Activated T-cell treated with anti-CD3 and anti-CD28 coated beads, Interleukin-2, amount 50 U/mL, for 72 hours (primary cell): ENCODE results near the gene TJP1. TPM values are rescaled to one million over a fixed set of nuclear protein-coding genes. Genes with fewer than 3 reads are reported as not detected.

ENCODE experiments used
- ATAC-seq, 2 donors: fragments of 150-1000 bp; cut with Tn5 transposase; replicated peaks in 1 of 2; 2 replicates each; pipeline ENCODE4 v1.10.0; 2021; ENCODE audit warnings: moderate library complexity in 2 of 2, mild to moderate bottlenecking in 1 of 2
- DNase-seq, 2 donors: peaks; one replicate each; pipeline ENCODE4 v3.0.0; 2021 to 2022; ENCODE audit warnings: mixed read lengths in 1 of 2
- H3K27ac Mint-ChIP-seq: one replicate; pipeline ENCODE4 v1.8.0; 2022; ENCODE audit warnings: mild to moderate bottlenecking, moderate library complexity, mixed read lengths
- H3K27me3 Mint-ChIP-seq: one replicate; pipeline ENCODE4 v1.8.0; 2022; ENCODE audit warnings: low read depth, mixed read lengths
- H3K36me3 Mint-ChIP-seq, 2 donors: one replicate each; pipeline ENCODE4 v1.8.0; 2022; ENCODE audit warnings: mixed read lengths in 2 of 2, mild to moderate bottlenecking in 1 of 2; ENCODE audit not compliant: insufficient read depth in 2 of 2
- H3K4me1 Mint-ChIP-seq: one replicate; pipeline ENCODE4 v1.8.0; 2022; ENCODE audit warnings: low read depth, mixed read lengths
- H3K4me3 Mint-ChIP-seq, 2 donors: one replicate each; pipeline ENCODE4 v1.8.0; 2022; ENCODE audit warnings: mild to moderate bottlenecking in 2 of 2, mixed read lengths in 2 of 2, moderate library complexity in 2 of 2
- H3K9me3 Mint-ChIP-seq, 2 donors: one replicate each; pipeline ENCODE4 v1.8.0; 2022; ENCODE audit warnings: mixed read lengths in 2 of 2
- total RNA-seq, 2 donors: library from RNA; stranded (reverse); gene quantifications; one replicate each; pipeline ENCODE4 v1.2.3, GENCODE V29; 2022

Gene TJP1
- total RNA-seq, 2 donors from 2014 or later, result 0.16 to 0.24 TPM

- Mint-ChIP-seq H3K27me3 (peaks cover 12% of the 10 kb centered on the region), H3K4me3 (no peak overlapping the region)
- no peak for ATAC-seq
Measured at GRCh38 chr15:29695489-29696167, 126.6 kb downstream of the TJP1 start.

GRCh38 chr15:29693225-29693624 is 129.0 kb downstream of the TJP1 start:
- peaks cover 3% of the 10 kb centered on the region for H3K27me3 Mint-ChIP-seq
- H3K36me3 Mint-ChIP-seq, result peaks cover 0 to 1% of the 10 kb centered on the region in 2 donors
- no peak overlapping the region for H3K27ac Mint-ChIP-seq
- no peak for ATAC-seq
- H3K4me3 Mint-ChIP-seq, result no peak overlapping the region
- DNase-seq, result no peak
- peaks cover 0 to 7% of the 10 kb centered on the region in 2 donors for H3K9me3 Mint-ChIP-seq
- no peaks in the 10 kb centered on the region for H3K4me1 Mint-ChIP-seq

More at GRCh38 chr15:29695489-29696167, 126.6 kb downstream of the TJP1 start:
- DNase-seq, result no peak
- no peaks in the 10 kb centered on the region for H3K4me1 Mint-ChIP-seq
- no peak overlapping the region for H3K27ac Mint-ChIP-seq
- H3K36me3 Mint-ChIP-seq, result peaks cover 0 to 1% of the 10 kb centered on the region in 2 donors
- peaks cover 0 to 7% of the 10 kb centered on the region in 2 donors for H3K9me3 Mint-ChIP-seq

GRCh38 chr15:29692527-29692926 is 129.7 kb downstream of the TJP1 start:
- Mint-ChIP-seq H3K4me1 (no peaks in the 10 kb centered on the region), H3K4me3 (no peak overlapping the region), H3K27ac (no peak overlapping the region), H3K9me3 (peaks cover 0 to 7% of the 10 kb centered on the region in 2 donors), H3K27me3 (no peaks in the 10 kb centered on the region), H3K36me3 (peaks cover 0 to 1% of the 10 kb centered on the region in 2 donors)
- ATAC-seq (no peak), DNase-seq (no peak)

GRCh38 chr15:29690765-29691475 is 131.3 kb downstream of the TJP1 start:
- DNase-seq (no peak), ATAC-seq (no peak)
- H3K27ac Mint-ChIP-seq, result no peak overlapping the region
- peaks cover 0 to 1% of the 10 kb centered on the region in 2 donors for H3K36me3 Mint-ChIP-seq
- no peaks in the 10 kb centered on the region for H3K4me1 Mint-ChIP-seq
- H3K27me3 Mint-ChIP-seq, result no peaks in the 10 kb centered on the region
- H3K4me3 Mint-ChIP-seq, result no peak overlapping the region
- peaks cover 0 to 7% of the 10 kb centered on the region in 2 donors for H3K9me3 Mint-ChIP-seq

- Mint-ChIP-seq H3K27me3 (peaks cover 4% of the 10 kb centered on the region), H3K36me3 (peaks cover 0 to 1% of the 10 kb centered on the region in 2 donors), H3K4me3 (no peak overlapping the region), H3K4me1 (no peaks in the 10 kb centered on the region), H3K27ac (no peak overlapping the region), H3K9me3 (peaks cover 0 to 7% of the 10 kb centered on the region in 2 donors)
- DNase-seq (no peak), ATAC-seq (no peak)
Measured at GRCh38 chr15:29689287-29689986, 132.8 kb downstream of the TJP1 start.

- Mint-ChIP-seq H3K4me1 (no peaks in the 10 kb centered on the region), H3K27me3 (peaks cover 4% of the 10 kb centered on the region), H3K9me3 (peaks cover 0 to 7% of the 10 kb centered on the region in 2 donors), H3K4me3 (no peak overlapping the region), H3K27ac (no peak overlapping the region), H3K36me3 (peaks cover 0 to 1% of the 10 kb centered on the region in 2 donors)
- DNase-seq (no peak), ATAC-seq (no peak)
Measured at GRCh38 chr15:29688506-29689286, 133.6 kb downstream of the TJP1 start.

GRCh38 chr15:29687939-29688505 is 134.2 kb downstream of the TJP1 start:
- no peak for DNase-seq
- H3K27ac Mint-ChIP-seq, result no peak overlapping the region
- H3K4me3 Mint-ChIP-seq, result no peak overlapping the region
- H3K27me3 Mint-ChIP-seq, result peaks cover 4% of the 10 kb centered on the region
- H3K4me1 Mint-ChIP-seq, result no peaks in the 10 kb centered on the region
- H3K36me3 Mint-ChIP-seq, result peaks cover 0 to 1% of the 10 kb centered on the region in 2 donors
- ATAC-seq, result no peak
- peaks cover 0 to 3% of the 10 kb centered on the region in 2 donors for H3K9me3 Mint-ChIP-seq

- Mint-ChIP-seq H3K4me1 (no peaks in the 10 kb centered on the region), H3K4me3 (no peak overlapping the region), H3K9me3 (no peaks in the 10 kb centered on the region), H3K27me3 (peaks cover 4% of the 10 kb centered on the region), H3K36me3 (no peaks in the 10 kb centered on the region), H3K27ac (no peak overlapping the region)
- no peak for DNase-seq
- no peak for ATAC-seq
Measured at GRCh38 chr15:29687204-29687815, 135.0 kb downstream of the TJP1 start.

- H3K4me3 Mint-ChIP-seq, result no peak overlapping the region
- no peaks in the 10 kb centered on the region for H3K36me3 Mint-ChIP-seq
- ATAC-seq, result no peak
- H3K4me1 Mint-ChIP-seq, result no peaks in the 10 kb centered on the region
- H3K27ac Mint-ChIP-seq, result no peak overlapping the region
- no peaks in the 10 kb centered on the region for H3K9me3 Mint-ChIP-seq
- peaks cover 4% of the 10 kb centered on the region for H3K27me3 Mint-ChIP-seq
- DNase-seq, result no peak
Measured at GRCh38 chr15:29686445-29687203, 135.6 kb downstream of the TJP1 start.

GRCh38 chr15:29686079-29686425 is 136.2 kb downstream of the TJP1 start:
- no peak for ATAC-seq
- Mint-ChIP-seq H3K27ac (no peak overlapping the region), H3K4me3 (no peak overlapping the region), H3K9me3 (no peaks in the 10 kb centered on the region), H3K27me3 (peaks cover 4% of the 10 kb centered on the region), H3K36me3 (no peaks in the 10 kb centered on the region), H3K4me1 (no peaks in the 10 kb centered on the region)
- no peak for DNase-seq

- Mint-ChIP-seq H3K4me3 (no peak overlapping the region), H3K36me3 (no peaks in the 10 kb centered on the region), H3K9me3 (no peaks in the 10 kb centered on the region), H3K27ac (no peak overlapping the region), H3K4me1 (no peaks in the 10 kb centered on the region), H3K27me3 (peaks cover 4% of the 10 kb centered on the region)
- ATAC-seq (no peak), DNase-seq (no peak)
Measured at GRCh38 chr15:29685156-29686078, 136.9 kb downstream of the TJP1 start.
